K562 (cell line): ENCODE data around the gene KIAA0319L. TPM values are rescaled to one million over a fixed set of nuclear protein-coding genes. Genes with fewer than 3 reads are reported as not detected.

ENCODE experiments used
- ATAC-seq: fragments of 200-7000 bp; cut with Tn5 transposase; 3 replicates; pipeline ENCODE4 v1.9.1; 2020; ENCODE audit warnings: moderate library complexity
- BruUV-seq: library from RNA; stranded (reverse); fragments of 400-500 nt; replicated peaks from 2 replicates; lab custom pipeline; 2021; lab: Mats Ljungman, UMichigan
- CTCF ChIA-PET: fragments of 300-600 bp; formaldehyde crosslinking; extraction: SDS; loops from one replicate; lab custom pipeline; 2021; ENCODE audit warnings: low intra/inter-chr PET ratio; lab: Yijun Ruan, JAX
- POLR2A ChIA-PET: fragments of 300-600, 350-650 bp; sonication (Branson Sonifier 250); formaldehyde crosslinking; extraction: SDS; loops from one replicate; lab custom pipeline; 2021; ENCODE audit warnings: antibody characterized with exemption, inconsistent platforms; lab: Yijun Ruan, JAX
- DNase-seq, 4 experiments: peaks; one replicate each; pipeline versions ENCODE4 v3.0.0 to v3.0.0-alpha.2; 2011 to 2018; ENCODE audit warnings: low spot score in 3 of 4, mixed read lengths in 3 of 4; ENCODE audit errors: extremely low read depth in 1 of 4
- FAIRE-seq: peaks from 2 replicates; lab custom pipeline; 2011; peaks lifted over from hg19 to GRCh38; lab: Jason Lieb, UNC
- H2AFZ ChIP-seq: 2 replicates; pipeline ENCODE4 v1.6.0; 2011; ENCODE audit warnings: low read depth, low read length, control low read depth, inconsistent platforms
- H3K27ac ChIP-seq: fragments of 200-600 bp; 3 replicates; pipeline ENCODE4 v1.8.0; 2011; ENCODE audit warnings: low read depth, mild to moderate bottlenecking, control low read depth, inconsistent platforms, low read length, moderate library complexity, mixed read lengths; ENCODE audit errors: extremely low read depth
- H3K27me3 ChIP-seq, 2 experiments: fragments of 300-600 bp in 1 of 2; 2 replicates in 1 of 2; 3 replicates in 1 of 2; pipeline versions ENCODE4 v1.6.0 to v1.8.0; 2011; ENCODE audit warnings: inconsistent platforms in 2 of 2, low read length in 2 of 2, mild to moderate bottlenecking in 1 of 2, mixed read lengths in 1 of 2, moderate library complexity in 1 of 2; ENCODE audit not compliant: control insufficient read depth in 2 of 2, insufficient read depth in 2 of 2
- H3K36me3 ChIP-seq: fragments of 300-600 bp; 3 replicates; pipeline ENCODE4 v1.8.0; 2011; ENCODE audit warnings: mild to moderate bottlenecking, low read length, inconsistent platforms; ENCODE audit not compliant: control insufficient read depth, insufficient read depth
- H3K4me1 ChIP-seq, 2 experiments: fragments of 200-600 bp in 1 of 2; replicated peaks in 1 of 2; 2 replicates in 1 of 2; 3 replicates in 1 of 2; pipeline versions ENCODE4 v1.5.1 to v1.8.0; 2011; ENCODE audit warnings: inconsistent platforms in 2 of 2, low read length in 2 of 2, mild to moderate bottlenecking in 1 of 2, mixed read lengths in 1 of 2, moderate library complexity in 1 of 2; ENCODE audit not compliant: control insufficient read depth in 2 of 2, insufficient read depth in 2 of 2
- H3K4me2 ChIP-seq: 2 replicates; pipeline ENCODE4 v1.6.1; 2011; ENCODE audit warnings: low read length, control low read depth, inconsistent platforms, mixed read lengths; ENCODE audit not compliant: insufficient read depth
- H3K4me3 ChIP-seq: fragments of 200-600 bp; sonication (generic), shearing (Covaris generic); 2 replicates; pipeline ENCODE4 v1.5.1; 2016; ENCODE audit warnings: control low read depth, inconsistent platforms
- H3K79me2 ChIP-seq: fragments of 200-600 bp; 3 replicates; pipeline ENCODE4 v1.8.0; 2011; ENCODE audit warnings: low read length, inconsistent platforms; ENCODE audit not compliant: control insufficient read depth, insufficient read depth
- H3K9ac ChIP-seq, 2 experiments: 2 replicates each; pipeline versions ENCODE4 v1.6.0 to v1.6.1; 2011; ENCODE audit warnings: low read depth in 2 of 2, low read length in 2 of 2, control low read depth in 1 of 2, inconsistent platforms in 1 of 2, mild to moderate bottlenecking in 1 of 2, mixed read lengths in 1 of 2; ENCODE audit not compliant: insufficient read depth in 1 of 2
- H3K9me1 ChIP-seq: one replicate; pipeline ENCODE4 v1.6.0; 2011; ENCODE audit warnings: inconsistent platforms, mild to moderate bottlenecking, low read length, moderate library complexity; ENCODE audit not compliant: control insufficient read depth, insufficient read depth
- H3K9me3 ChIP-seq: replicated peaks from 2 replicates; pipeline ENCODE4 v1.5.1; 2011; ENCODE audit warnings: low read depth, low read length, inconsistent platforms; ENCODE audit not compliant: control insufficient read depth, insufficient read depth
- H4K20me1 ChIP-seq: replicated peaks from 2 replicates; pipeline ENCODE4 v1.6.1; 2011; ENCODE audit warnings: low read length, inconsistent platforms, mixed read lengths; ENCODE audit not compliant: control insufficient read depth, insufficient read depth
- ATF7 ChIP-seq: fragments of 450-650 bp; IDR thresholded peaks from 2 replicates; pipeline ENCODE4 v1.7.1; 2014; ENCODE audit warnings: mild to moderate bottlenecking, moderate library complexity
- CHD4 ChIP-seq: fragments of 200-600 bp; sonication (generic); IDR thresholded peaks from 3 replicates; pipeline ENCODE4 v1.6.1; 2012; ENCODE audit warnings: low read depth, mild to moderate bottlenecking, mixed read lengths, low read length, inconsistent platforms; ENCODE audit not compliant: insufficient read depth, insufficient replicate concordance, poor library complexity, severe bottlenecking
- CXXC5 ChIP-seq: fragments of 250-450 bp; sonication (Bioruptor Pico); IDR thresholded peaks from 2 replicates; pipeline ENCODE4 v1.8.0; 2022; ENCODE audit warnings: inconsistent platforms, mild to moderate bottlenecking, moderate library complexity
- FOXJ3 ChIP-seq: sonication (generic); formaldehyde crosslinking; IDR thresholded peaks from 2 replicates; pipeline ENCODE4 v1.4.0; 2020; ENCODE audit warnings: mild to moderate bottlenecking, missing genetic modification reagents
- FOXP1 ChIP-seq: sonication (generic); formaldehyde crosslinking; IDR thresholded peaks from 2 replicates; pipeline ENCODE4 v1.8.0; 2022; ENCODE audit warnings: mild to moderate bottlenecking, missing genetic modification reagents
- HDAC1 ChIP-seq, 2 experiments: fragments of 450-650 bp; IDR thresholded peaks; 2 replicates each; pipeline ENCODE4 v1.6.1; 2016 to 2017; ENCODE audit warnings: inconsistent platforms in 1 of 2, mild to moderate bottlenecking in 1 of 2, moderate library complexity in 1 of 2
- KDM1A ChIP-seq, 2 experiments: fragments of 450-650 bp; IDR thresholded peaks; 2 replicates each; pipeline ENCODE4 v1.6.1; 2016; ENCODE audit warnings: mild to moderate bottlenecking in 2 of 2
- NFIC ChIP-seq: fragments of 450-650 bp; IDR thresholded peaks from 2 replicates; pipeline ENCODE4 v1.6.1; 2017; ENCODE audit warnings: mild to moderate bottlenecking, inconsistent platforms
- RCOR1 ChIP-seq, 2 experiments: IDR thresholded peaks; 2 replicates each; pipeline ENCODE4 v1.6.1; 2012; ENCODE audit warnings: low read depth in 2 of 2, low read length in 2 of 2, borderline replicate concordance in 1 of 2, improper control_type of control experiment in 1 of 2
- SUPT5H ChIP-seq: fragments of 450-650 bp; IDR thresholded peaks from 2 replicates; pipeline ENCODE4 v1.6.1; 2016
- TFAM ChIP-seq: fragments of 250-450 bp; sonication (Bioruptor Pico); conservative IDR thresholded peaks from 2 replicates; pipeline ENCODE4 v1.5.0; 2021; ENCODE audit warnings: mild to moderate bottlenecking, moderate library complexity
- ZFP1 ChIP-seq: fragments of 450-650 bp; formaldehyde crosslinking; IDR thresholded peaks from 2 replicates; pipeline ENCODE4 v1.4.0; 2020; ENCODE audit warnings: mild to moderate bottlenecking, mixed read lengths
- ZNF121 ChIP-seq: sonication (generic); formaldehyde crosslinking; conservative IDR thresholded peaks from 2 replicates; pipeline ENCODE4 v1.8.0; 2022; ENCODE audit warnings: missing genetic modification reagents
- ZNF23 ChIP-seq: fragments of 250-450 bp; sonication (Bioruptor Pico); IDR thresholded peaks from 2 replicates; pipeline ENCODE4 v1.4.0; 2020; ENCODE audit warnings: mild to moderate bottlenecking
- in situ Hi-C: fragments of 300-500 bp; cut with MboI; formaldehyde crosslinking; loops from 4 replicates; pipeline ENCODE4 v1.15.0; 2018; ENCODE audit warnings: inconsistent platforms, mixed read lengths
- intact Hi-C: fragments of 100-400 bp; cut with micrococcal nuclease; formaldehyde crosslinking; loops from 2 replicates; pipeline ENCODE4 v1.14.2; 2022
- polyA plus RNA-seq, 8 experiments: library from polyadenylated mRNA; depleted of rRNA in 4 of 8; stranded (reverse) in 5 of 8; unstranded in 3 of 8; fragments of >200 nt; fragmentation: Nextera tagmentation in 2 of 8; fragmentation: Illumina TruSeq in 1 of 8; extraction: Ambion mirVana in 2 of 8; extraction: Trizol in 1 of 8; gene quantifications; 2 replicates each; pipeline versions ENCODE4 v1.2.1 to v1.2.3, GENCODE V29; 2011 to 2014; ENCODE audit warnings: inconsistent platforms in 1 of 8, missing spikeins in 1 of 8
- total RNA-seq, 7 experiments: library from RNA; depleted of rRNA in 6 of 7; stranded (reverse); fragments of >200 nt in 6 of 7; fragmentation: Illumina TruSeq in 2 of 7; extraction: Trizol in 2 of 7; gene quantifications; 2 replicates each; pipeline versions ENCODE4 v1.2.1 to v1.2.3, GENCODE V29; 2011 to 2021; ENCODE audit warnings: low replicate concordance in 1 of 7

KIAA0319L gene
- total and polyA plus RNA-seq, 9 of the 15 experiments (the other 6 are each of a cell fraction or from before 2014, with no cell fraction given) = 2.4 to 51.7 (median 27.4) TPM

- H3K36me3 ChIP-seq = peaks cover 40% of the 10 kb centered on the region
- TF ChIP-seq ZNF23 (CRISPR knock-in tag) = no peak
- no peak for TF ChIP-seq ZNF121 (CRISPR knock-in tag)
- TF ChIP-seq TFAM (CRISPR knock-in tag) = no peak
- peak in 1 of 2 experiments; percentile 39; a peak in 1 of 4 replicates for TF ChIP-seq HDAC1 (IDR thresholded peaks at IDR 0.05)
- TF ChIP-seq SUPT5H = no peak
- peak; percentile 31; the same call in 1 of the 2 replicates for TF ChIP-seq NFIC
- no peak for TF ChIP-seq ATF7
- TF ChIP-seq CHD4 = no peak
- TF ChIP-seq FOXJ3 = no peak
- no peak for TF ChIP-seq CXXC5 (CRISPR knock-in tag)
- TF ChIP-seq FOXP1 (CRISPR knock-in tag) = no peak
- peak in 1 of 2 experiments; percentile 78; a peak in 2 of 4 replicates for TF ChIP-seq RCOR1 (IDR thresholded peaks at IDR 0.05; ENCODE audit: borderline replicate concordance in 1 of 2, low read depth in 2 of 2, low read length in 2 of 2)
- peak; percentile 94 to 95 for TF ChIP-seq KDM1A (IDR thresholded peaks at IDR 0.05)
- TF ChIP-seq ZFP1 (CRISPR knock-in tag) = no peak
- H3K4me3 ChIP-seq = no peak overlapping the region
- ChIA-PET POLR2A (no interaction called here), CTCF (no interaction called here)
- H3K9me1 ChIP-seq = no peaks in the 10 kb centered on the region
- H3K9ac ChIP-seq = no peak overlapping the region
- H3K27me3 ChIP-seq = no peaks in the 10 kb centered on the region
- no peak overlapping the region for H3K4me2 ChIP-seq
- H2AFZ ChIP-seq = no peak overlapping the region
- intact Hi-C loops (no loop called here), in situ Hi-C loops (no loop called here)
- no peak for ATAC-seq
- no peak for DNase-seq
- no peak for FAIRE-seq
- H4K20me1 ChIP-seq = no peaks in the 10 kb centered on the region
- no peak overlapping the region for H3K27ac ChIP-seq
- H3K79me2 ChIP-seq = peaks cover 12% of the 10 kb centered on the region
- peaks cover 16% of the 10 kb centered on the region for H3K9me3 ChIP-seq
- peaks cover 0 to 4% of the 10 kb centered on the region in 2 experiments; a peak in 2 of 5 replicates for H3K4me1 ChIP-seq
- BruUV-seq = no TSS peak
These were observed 22.0 kb downstream of the KIAA0319L start for GRCh38 chr1:35535243-35535642.
